ENCODE results near the gene SHC1. TPM values are rescaled to one million over a fixed set of nuclear protein-coding genes. Genes with fewer than 3 reads are reported as not detected.

SHC1 gene
- polyA plus RNA-seq, 1 experiment, result 371 TPM

DNA sequence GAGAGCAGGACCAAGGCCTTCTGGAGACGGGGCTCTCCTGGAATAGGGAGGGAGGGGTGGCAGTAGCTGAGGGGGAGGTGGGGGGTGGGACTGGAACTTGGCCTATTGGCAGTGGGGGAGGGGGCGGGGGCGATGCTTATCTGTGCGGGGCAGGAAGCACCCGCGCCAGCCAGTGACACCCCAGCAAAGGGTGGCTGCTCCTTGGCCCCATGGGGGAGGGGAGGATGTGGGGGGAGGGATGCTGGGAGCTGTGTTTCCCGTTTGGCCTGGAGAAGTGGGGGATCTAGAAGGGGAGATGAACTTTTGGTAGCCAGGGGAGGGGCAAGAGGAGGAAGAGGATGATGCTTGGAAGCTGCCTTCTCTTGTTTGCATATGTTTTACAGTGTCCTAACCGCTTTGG, 43.1 kb upstream of the SHC1 start:
- Histone ChIP-seq H3K27me3 (ENCODE audit: control insufficient read depth, insufficient read depth, low read length) (no peaks in the 10 kb centered on the region), H3K9me3 (ENCODE audit: control insufficient read depth, insufficient read depth, low read length) (no peaks in the 10 kb centered on the region), H3K27ac (ENCODE audit: low read depth, low read length) (no peak overlapping the region), H3K4me3 (ENCODE audit: low read depth, low read length) (no peak overlapping the region)
- no peak for DNase-seq (ENCODE audit: low read depth, low spot score)
- POLR2A ChIA-PET, result no interaction called here
- CTCF ChIA-PET, result no interaction called here
- TF ChIP-seq, protein P1, sequence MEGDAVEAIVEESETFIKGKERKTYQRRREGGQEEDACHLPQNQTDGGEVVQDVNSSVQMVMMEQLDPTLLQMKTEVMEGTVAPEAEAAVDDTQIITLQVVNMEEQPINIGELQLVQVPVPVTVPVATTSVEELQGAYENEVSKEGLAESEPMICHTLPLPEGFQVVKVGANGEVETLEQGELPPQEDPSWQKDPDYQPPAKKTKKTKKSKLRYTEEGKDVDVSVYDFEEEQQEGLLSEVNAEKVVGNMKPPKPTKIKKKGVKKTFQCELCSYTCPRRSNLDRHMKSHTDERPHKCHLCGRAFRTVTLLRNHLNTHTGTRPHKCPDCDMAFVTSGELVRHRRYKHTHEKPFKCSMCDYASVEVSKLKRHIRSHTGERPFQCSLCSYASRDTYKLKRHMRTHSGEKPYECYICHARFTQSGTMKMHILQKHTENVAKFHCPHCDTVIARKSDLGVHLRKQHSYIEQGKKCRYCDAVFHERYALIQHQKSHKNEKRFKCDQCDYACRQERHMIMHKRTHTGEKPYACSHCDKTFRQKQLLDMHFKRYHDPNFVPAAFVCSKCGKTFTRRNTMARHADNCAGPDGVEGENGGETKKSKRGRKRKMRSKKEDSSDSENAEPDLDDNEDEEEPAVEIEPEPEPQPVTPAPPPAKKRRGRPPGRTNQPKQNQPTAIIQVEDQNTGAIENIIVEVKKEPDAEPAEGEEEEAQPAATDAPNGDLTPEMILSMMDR (IDR thresholded peaks at IDR 0.05; ENCODE audit: low read depth, low read length), result no peak

DNA sequence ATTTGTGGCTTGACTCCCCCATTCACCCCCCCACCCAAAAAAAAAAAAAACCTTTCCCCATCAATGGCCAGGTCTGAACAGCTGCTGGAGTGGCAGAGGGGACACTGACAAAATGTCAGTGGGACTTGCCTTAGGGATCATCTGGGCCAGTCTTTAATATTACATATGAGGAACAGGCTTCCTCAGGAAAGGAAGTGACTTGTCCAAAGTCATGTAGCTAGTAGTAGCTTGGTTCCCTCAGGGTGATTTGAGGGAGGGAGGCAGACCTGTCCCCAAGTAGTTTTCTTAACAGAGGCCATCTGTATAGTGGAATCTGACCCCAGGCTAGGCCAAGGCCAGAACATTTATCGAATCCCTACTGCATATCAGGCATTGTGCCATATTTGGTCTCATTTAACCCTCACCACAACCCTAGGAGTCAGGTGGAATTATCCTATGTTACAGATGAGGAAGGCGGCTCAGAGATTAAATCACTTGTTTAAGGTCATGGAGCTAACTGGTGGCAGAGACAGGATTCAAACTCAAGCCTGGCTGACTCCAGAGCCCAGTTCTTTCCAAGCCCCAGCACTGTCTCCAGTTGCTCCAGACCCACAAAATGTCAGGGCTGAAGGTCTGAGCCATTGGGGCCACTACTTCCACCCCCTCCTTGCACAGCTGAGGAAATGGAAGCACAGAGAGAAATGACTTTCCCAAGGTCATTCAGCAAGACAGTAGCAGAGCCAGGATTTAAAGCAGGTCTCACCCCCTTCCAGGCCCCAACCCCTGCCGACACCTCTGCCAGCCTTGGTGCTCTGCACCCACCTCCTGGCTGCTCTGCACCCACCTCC, 42.4 kb upstream of the SHC1 start:
- H3K4me3 ChIP-seq (ENCODE audit: low read depth, low read length), result no peak overlapping the region
- CTCF ChIA-PET, result interaction anchor here (0.6 to 1.0 kb wide), 3 partner anchors 17 to 263 kb away, joined by 3 to 4 read pairs (median 3); no protein-coding TSS in a partner anchor
- POLR2A ChIA-PET, result interaction anchor here (0.7 kb wide), 1 partner anchor 782 kb away, joined by 12 read pairs; no protein-coding TSS in a partner anchor
- no peaks in the 10 kb centered on the region for H3K9me3 ChIP-seq (ENCODE audit: control insufficient read depth, insufficient read depth, low read length)
- TF ChIP-seq, protein P1 (IDR thresholded peaks at IDR 0.05; ENCODE audit: low read depth, low read length), result no peak
- H3K27me3 ChIP-seq (ENCODE audit: control insufficient read depth, insufficient read depth, low read length), result no peaks in the 10 kb centered on the region
- no peak for DNase-seq (ENCODE audit: low read depth, low spot score)
- H3K27ac ChIP-seq (ENCODE audit: low read depth, low read length), result no peak overlapping the region

DNA sequence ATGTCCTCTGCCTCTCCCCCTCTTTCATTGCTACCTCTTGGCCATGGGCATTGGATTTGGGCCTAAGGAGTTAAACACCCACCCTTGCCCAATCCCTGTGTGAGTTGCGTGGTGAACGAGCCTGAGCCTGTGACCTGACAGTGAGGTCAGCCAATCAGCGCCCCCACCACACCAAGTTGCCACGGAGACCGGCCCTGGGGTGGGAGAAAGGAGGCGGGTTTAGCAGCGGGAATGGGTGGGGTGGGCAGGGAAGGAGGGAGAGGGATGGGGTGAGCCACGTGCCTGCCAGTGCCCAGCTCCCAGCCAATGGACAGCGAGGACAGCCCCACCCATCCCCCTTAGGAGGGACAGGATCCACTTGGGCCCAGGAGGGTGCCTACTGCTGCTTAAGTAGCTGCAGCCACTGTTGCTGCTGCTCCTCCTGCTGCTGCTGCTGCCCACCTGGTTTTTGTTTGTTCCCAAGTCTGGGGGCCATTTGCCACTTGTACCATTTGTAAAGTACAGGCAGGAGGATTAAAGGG, 41.5 kb upstream of the SHC1 start:
- POLR2A ChIA-PET, result interaction anchor here (0.6 kb wide), 1 partner anchor 708 kb away, joined by 4 read pairs; no protein-coding TSS in a partner anchor

DNA sequence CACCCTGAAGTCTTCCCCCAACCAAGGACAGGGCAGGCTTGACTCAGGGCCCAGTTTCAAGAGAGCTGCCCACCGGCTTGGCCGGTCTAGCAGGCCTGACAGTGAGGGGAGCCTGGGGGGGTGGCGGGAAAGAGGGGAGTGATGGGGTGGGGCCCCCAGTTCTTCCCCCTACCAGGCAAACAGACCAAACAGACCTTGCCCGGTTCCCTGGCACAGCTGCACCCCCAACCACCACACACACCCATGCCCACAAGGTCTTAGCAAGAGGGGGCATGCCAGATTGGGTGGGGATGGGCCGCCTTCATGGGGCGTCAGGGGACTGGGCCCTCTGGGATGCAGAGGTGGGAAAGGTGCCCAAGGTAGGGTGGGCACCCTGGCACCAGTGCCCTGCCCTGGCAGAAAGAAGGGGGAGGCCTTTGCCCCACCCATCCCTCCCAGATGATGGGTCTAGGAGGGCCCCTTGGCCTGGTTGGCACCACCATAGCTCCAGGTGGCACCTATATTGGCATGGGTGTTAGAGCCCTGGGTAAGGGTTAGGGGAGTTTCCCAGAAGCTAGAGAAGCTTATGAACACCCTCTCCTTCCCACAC, 41.0 kb upstream of the SHC1 start:
- ChIA-PET POLR2A (interaction anchor here (0.6 kb wide), 1 partner anchor 707 kb away, joined by 4 read pairs; no protein-coding TSS in a partner anchor), CTCF (interaction anchor here (1.0 kb wide), 1 partner anchor 182 kb away, joined by 4 read pairs; no protein-coding TSS in a partner anchor)
- TF ChIP-seq, protein P1 (IDR thresholded peaks at IDR 0.05; ENCODE audit: low read depth, low read length), result no peak
- H3K27ac ChIP-seq (ENCODE audit: low read depth, low read length), result no peak overlapping the region
- DNase-seq (ENCODE audit: low read depth, low spot score), result no peak
- no peaks in the 10 kb centered on the region for H3K9me3 ChIP-seq (ENCODE audit: control insufficient read depth, insufficient read depth, low read length)
- H3K4me3 ChIP-seq (ENCODE audit: low read depth, low read length), result no peak overlapping the region
- no peaks in the 10 kb centered on the region for H3K27me3 ChIP-seq (ENCODE audit: control insufficient read depth, insufficient read depth, low read length)

More for the DNA sequence above, 41.5 kb upstream of the SHC1 start:
- Histone ChIP-seq H3K9me3 (ENCODE audit: control insufficient read depth, insufficient read depth, low read length) (no peaks in the 10 kb centered on the region), H3K4me3 (ENCODE audit: low read depth, low read length) (no peak overlapping the region), H3K27ac (ENCODE audit: low read depth, low read length) (no peak overlapping the region), H3K27me3 (ENCODE audit: control insufficient read depth, insufficient read depth, low read length) (no peaks in the 10 kb centered on the region)
- DNase-seq (ENCODE audit: low read depth, low spot score), result no peak
- TF ChIP-seq, protein P1 (IDR thresholded peaks at IDR 0.05; ENCODE audit: low read depth, low read length), result no peak
- CTCF ChIA-PET, result interaction anchor here (0.8 to 1.0 kb wide), 2 partner anchors 16 to 47 kb away, joined by 3 to 4 read pairs; no protein-coding TSS in a partner anchor
